OCI-LY3 (cell line): ENCODE results near the gene PSG7.
"Not testable (repeated sequence)": the region's sequence is repeated elsewhere in the genome, so short reads cannot be mapped to it uniquely, and the experiment has no call there.

Experiments
- CTCF ChIP-seq: fragments of 200-600, 300-600 bp; sonication (generic); IDR thresholded peaks from 2 replicates; pipeline ENCODE4 v1.5.1; 2014; ENCODE audit warnings: antibody characterized with exemption, low read length, low read depth
- EZH2phosphoT487 ChIP-seq: fragments of 200-600 bp; shearing (Covaris generic); IDR thresholded peaks from 2 replicates; pipeline ENCODE4 v1.6.1; 2018; ENCODE audit warnings: antibody characterized with exemption, mixed run types, low read depth

GRCh38 chr19:42874136-42874535 is 62.9 kb downstream of the PSG7 start:
- TF ChIP-seq CTCF, EZH2phosphoT487: not testable (repeated sequence)
